ENCODE data around the gene HOXB9.

GRCh38 chr17:48663134-48663924 lies 37.2 kb upstream of the HOXB9 start:
- TF ChIP-seq, protein P1, sequence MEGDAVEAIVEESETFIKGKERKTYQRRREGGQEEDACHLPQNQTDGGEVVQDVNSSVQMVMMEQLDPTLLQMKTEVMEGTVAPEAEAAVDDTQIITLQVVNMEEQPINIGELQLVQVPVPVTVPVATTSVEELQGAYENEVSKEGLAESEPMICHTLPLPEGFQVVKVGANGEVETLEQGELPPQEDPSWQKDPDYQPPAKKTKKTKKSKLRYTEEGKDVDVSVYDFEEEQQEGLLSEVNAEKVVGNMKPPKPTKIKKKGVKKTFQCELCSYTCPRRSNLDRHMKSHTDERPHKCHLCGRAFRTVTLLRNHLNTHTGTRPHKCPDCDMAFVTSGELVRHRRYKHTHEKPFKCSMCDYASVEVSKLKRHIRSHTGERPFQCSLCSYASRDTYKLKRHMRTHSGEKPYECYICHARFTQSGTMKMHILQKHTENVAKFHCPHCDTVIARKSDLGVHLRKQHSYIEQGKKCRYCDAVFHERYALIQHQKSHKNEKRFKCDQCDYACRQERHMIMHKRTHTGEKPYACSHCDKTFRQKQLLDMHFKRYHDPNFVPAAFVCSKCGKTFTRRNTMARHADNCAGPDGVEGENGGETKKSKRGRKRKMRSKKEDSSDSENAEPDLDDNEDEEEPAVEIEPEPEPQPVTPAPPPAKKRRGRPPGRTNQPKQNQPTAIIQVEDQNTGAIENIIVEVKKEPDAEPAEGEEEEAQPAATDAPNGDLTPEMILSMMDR (IDR thresholded peaks at IDR 0.05; ENCODE audit: low read length), result no peak
- TF ChIP-seq EZH2phosphoT487 (IDR thresholded peaks at IDR 0.05; ENCODE audit: low read length) (no peak), EZH2 (optimal IDR thresholded peaks at IDR 0.05; ENCODE audit: low read depth, low read length) (no peak)

Measured in MM.1S (cell line).